HG03439 (cell line): Measurements from ENCODE around the gene SH3BP5.
A peak's percentile ranks its signal among the peaks of the same experiment; 100 is the strongest.

ENCODE experiments used
- ATAC-seq: cut with Tn5 transposase; IDR thresholded peaks from one replicate; pipeline ENCODE4 v1.9.1; 2021; ENCODE audit warnings: mild to moderate bottlenecking, moderate library complexity; ENCODE audit not compliant: unreplicated experiment

SH3BP5 gene

DNA sequence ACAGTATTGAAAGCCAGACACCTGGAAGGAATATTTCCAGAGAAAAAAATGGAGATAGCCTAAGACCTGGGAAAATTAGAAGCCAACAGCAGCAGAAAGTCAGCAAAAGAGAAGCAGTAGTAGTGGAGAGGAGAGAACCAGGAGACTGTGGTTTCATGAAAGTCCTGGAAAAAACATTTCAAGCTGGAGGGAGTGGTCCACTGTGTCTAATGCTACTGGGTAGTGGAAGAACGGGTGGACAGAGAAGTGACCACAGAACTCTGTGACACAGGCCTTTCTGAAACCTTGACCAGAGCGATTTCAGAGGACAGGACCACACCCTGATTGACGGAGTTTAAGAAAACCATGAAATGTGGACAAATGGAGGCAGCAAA lies 15.3 kb upstream of the SH3BP5 start:
- ATAC-seq, result no peak

DNA sequence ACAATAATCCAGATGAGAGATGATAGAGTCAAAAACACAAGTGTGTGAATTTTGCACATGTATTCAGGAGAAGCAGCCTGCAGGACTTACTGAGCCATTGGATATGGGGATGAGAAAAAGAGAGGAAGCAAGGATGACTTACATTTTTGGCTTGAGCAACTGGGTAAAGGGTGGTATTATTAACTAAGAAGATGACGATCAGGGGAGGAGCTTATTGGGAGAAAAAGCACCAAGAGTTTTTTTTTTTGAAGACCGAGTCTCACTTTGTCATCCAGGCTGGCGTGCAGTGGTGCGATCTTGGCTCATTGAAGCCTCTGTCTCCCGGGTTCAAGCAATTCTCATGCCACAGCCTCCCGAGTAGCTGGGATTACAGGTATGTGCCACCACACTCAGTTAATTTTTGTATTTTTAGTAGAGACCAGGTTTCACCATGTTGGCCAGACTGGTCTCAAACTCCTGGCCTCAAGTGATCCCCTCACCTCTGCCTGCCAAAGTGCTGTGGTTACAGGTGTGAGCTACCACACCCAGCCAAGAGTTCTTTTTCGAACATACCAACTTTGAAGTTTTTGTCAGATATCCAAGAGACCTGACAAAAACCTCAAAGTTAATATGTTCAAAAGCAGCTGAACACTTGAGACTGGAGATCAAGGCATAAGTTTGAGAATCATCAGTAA lies 14.8 kb upstream of the SH3BP5 start:
- no peak for ATAC-seq

DNA sequence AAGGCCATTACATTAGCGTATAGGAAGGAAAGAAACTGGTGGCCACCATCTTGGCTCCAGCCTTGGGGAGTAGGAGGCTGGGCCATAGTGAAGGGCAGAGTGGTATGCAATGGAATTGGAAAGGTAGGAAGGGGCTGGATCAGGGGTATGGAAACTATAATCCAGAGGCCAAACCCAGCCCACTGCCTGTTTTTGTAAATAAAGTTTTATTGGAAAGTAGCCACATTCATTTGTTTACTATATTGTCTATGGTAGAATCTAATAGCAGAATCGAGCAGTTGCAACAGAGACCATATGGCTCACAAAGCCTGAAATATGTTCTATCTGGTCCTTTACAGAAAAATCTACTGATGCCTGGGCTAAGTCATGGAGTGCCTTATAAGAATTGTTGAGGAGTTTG lies 14.1 kb upstream of the SH3BP5 start:
- ATAC-seq, result no peak

DNA sequence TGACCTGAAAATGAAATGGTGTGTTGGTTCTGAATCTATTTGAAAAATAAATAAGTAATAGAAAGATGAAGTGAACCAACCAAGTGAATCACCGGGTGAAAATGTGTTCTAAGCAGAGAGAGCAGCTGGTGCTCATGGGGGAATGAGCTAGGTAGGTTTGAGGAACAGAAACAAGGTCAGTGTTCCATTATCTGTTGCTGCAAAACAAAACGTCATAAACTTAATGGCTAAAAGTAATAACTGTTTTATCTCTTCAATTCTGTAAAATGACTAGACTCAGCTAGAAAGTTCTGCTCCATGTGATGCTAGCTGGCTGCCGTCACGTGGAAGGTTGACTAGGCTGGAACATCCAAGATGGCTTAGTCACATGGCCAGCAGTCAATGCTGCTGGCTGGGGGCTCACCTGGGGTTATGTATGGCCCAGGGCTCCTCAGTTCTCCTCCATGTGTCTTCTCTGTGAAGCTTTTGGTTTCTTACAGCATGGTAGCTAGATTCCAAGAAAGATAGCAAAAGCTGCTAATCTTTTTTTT lies 13.3 kb upstream of the SH3BP5 start:
- peak; percentile 85 for ATAC-seq

DNA sequence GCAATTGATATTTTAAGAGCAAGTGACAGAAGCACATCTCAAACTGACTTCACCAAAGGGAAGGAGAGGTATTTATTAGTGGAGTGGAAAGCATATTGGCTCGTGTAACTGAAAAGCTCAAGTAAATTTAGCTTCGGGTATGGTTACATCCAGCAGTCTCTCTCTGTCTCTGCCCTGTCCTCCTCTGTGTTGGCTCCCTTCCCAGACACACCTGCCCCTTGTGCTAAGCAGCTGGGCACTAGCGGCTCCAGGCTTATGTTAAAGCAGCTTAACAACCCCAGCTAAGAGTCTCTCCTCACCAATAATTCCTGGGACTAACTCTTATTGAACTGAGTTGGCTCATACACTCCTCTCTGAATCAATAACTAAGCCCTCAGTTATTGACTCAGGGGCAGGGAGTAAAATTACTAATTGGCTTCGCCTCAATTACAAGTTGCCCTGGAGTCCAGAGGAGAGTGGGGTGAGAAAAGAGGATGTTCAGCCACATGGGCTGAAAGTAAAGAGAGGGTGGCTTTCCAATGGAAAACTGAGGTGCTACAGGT lies 12.8 kb upstream of the SH3BP5 start:
- peak; percentile 36 for ATAC-seq

DNA sequence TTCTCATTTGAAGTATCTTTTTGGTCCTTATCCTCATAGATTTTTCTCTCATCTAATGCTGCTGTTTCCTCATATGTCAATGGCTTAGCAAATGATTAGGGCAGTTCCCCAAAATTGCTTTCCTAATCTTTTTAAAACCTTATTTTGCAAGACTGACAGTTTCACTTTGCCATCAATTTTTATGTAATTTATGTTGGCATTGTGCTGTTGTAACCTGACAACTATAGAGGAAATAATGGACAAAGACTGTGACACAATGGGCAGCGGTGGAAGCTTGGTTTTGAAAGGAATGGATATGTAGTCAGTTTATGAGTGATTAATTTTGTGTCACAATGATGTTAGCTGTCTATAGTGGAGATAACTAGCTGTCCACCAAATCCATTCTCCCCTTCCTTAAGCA lies 10.6 kb upstream of the SH3BP5 start:
- ATAC-seq, result no peak

DNA sequence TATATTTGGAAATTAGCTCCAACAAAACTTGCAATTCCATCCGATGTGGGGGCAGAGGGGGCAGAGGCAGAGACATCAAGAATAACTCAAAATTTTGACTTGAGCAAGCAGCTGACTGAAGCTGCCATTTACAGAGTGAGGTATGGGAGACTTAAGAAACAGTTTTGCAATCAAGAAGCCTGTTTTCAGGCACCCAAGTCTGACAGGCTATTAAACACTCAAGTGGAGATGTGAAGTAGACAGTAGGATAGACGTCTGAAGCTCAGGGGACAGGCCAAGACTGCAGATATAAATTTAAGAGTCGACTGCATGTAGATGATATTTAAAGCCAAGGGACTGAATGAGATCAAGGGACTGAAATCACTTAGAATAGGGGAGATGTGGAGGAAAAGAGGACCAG lies 9.9 kb upstream of the SH3BP5 start:
- no peak for ATAC-seq

DNA sequence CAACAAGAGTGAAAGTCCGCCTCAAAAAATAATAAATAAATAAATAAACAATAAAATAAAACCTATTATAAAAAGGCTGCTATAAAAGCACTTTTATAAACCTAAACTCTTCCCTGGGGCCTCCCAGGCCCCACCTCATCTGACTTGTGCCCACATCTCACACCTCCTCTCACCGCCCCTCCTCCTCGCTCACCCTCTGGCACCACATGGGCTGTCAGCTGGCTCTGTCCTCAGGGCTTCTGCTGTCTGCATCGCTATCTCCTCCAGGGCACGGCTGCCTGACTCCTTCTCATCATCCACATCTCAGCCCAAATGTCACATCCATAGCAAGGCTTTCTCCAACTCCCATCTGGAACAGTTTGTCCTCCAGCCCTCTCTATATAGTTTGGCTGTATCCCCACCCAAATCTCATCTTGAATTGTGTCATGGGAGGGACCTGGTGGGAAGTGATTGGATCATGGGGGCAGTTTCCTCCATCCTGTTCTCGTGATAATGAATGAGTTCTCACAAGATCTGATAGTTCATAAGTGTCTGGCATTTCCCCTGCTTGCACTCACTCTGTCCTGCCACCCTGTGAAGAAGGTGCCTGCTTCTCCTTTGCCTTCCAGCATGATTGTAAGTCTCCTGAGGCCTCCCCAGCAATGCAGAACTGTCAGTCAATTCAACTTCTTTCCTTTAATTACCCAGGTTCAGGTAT lies 8.8 kb upstream of the SH3BP5 start:
- ATAC-seq, result no peak

DNA sequence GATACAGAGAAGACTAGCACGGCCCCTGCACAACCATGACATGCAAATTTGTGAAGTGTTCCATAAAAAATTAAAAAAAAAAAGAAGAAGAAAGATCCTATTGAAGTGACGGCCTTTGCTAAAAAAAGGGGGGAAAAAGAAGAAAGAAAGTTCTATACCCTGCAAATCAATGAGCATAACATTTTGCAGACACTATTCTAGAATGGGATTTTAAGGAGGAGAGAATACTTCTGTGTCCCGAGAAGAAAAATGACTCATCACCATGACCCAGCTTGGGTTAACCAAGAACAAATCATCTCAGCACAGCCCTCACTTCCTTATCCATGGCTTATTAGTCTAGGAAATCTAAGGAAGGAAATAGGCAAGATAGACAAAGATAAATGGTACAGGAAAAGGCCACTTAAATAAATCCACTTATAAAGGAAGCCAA lies 7.4 kb upstream of the SH3BP5 start:
- ATAC-seq, result no peak

DNA sequence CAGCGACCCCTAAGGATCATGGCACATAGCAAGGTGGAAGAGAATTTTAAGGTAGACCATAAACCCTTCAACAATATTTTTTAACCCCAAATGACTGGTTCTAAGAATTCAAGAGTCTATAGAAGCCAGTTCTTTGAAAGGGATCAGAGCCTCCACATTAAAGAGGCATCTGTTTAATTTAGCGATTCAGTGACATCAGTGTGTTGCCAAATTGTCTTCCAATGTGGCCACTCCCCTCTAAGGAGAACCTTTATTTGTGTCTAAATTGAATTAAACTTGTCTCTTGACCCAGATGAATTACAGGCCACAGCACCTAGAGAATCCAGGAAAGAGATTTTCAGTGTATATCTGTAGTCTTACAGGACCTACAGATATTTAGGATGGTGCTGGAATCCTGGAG lies 6.6 kb upstream of the SH3BP5 start:
- no peak for ATAC-seq

DNA sequence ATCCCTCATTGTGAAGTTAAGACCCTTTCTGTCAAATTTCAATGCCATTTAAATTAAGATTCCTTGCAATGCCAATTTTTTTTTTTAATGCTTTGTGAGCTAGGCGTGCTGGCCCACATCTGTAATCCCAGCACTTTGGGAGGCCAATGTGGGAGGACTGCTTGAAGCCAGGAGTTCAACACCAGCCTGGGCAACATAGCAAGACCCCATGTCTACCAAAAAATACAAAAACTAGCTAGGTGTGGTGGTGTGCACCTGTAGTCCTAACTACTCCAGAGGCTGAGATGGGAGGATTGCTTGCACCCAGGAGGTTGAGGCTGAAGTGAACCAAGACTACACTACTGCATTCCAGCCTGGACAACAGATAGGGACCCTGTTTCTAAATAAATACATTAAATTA lies 5.6 kb upstream of the SH3BP5 start:
- no peak for ATAC-seq

DNA sequence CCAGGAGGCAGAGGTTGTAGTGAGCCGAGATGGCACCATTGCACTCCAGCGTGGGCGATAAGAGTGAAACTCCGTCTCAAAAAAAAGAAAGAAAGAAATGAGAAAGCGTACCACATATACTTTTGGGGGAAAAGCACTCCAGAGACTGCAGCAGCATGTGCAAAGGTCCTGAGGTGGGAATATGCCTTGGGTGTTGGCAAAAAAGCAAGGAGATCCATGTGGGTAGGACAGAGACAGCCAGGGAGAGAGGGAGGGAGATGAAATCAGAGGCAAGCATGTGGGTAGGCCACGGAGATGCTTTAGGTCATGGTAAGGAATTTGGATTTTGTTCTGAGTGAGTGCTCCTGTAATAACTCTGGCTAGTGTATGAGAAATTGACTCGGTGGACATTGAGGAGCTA lies 3.7 kb upstream of the SH3BP5 start:
- ATAC-seq, result no peak

DNA sequence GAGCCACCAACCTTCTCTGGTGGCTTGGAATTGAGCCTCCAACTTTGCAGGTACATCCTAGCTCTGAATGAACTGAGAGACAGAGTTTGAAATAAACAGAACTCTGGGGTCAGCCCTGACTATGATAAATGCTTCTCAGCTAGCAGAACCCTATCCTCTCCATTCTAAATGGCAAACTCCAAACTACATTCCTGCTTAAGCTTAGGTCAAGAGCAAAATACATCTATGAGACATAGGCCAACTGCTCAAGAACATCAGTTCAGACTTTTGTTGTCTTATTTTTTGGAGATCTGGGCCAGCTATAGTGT lies 1.5 kb upstream of the SH3BP5 start:
- ATAC-seq, result no peak

DNA sequence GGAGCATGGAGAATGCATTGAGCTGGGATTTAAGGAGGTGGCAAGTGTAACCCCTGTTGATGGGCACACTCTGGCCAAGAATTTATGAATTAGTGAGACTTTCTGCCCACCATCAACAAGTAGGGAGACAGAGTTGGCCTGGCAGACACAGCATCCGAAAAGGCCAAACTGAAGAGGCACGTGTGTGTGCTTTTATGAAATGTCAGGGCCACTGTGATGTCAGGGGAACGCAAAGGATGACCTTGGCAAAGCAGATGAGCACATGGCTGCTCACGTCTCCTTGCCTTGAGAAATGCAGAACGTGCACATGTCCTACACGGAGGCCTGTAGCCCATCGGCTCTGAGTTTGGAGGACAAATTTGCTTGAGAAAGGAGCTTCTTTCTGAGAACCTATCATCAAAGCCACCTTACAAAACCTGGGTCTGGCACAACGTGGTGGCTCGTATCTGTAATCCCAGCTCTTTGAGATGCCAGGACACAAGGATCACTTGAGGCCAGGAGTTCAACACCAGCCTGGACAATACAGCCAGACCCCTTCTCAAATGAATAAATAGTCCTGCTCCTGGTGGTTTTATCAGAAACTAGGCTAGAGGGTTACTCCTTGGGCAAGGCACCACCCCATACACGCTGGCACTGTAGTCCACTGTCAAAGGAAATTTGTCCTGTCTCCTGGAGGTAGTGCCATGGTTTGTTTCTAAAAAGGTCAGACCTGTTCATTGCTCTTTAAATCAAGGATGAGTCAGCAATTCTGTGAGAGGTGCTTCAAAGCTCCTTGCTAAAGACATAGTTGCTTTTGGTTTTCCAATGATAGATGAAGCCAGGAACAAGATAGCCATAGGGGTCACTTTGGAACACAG lies 941 bp upstream of the SH3BP5 start:
- no peak for ATAC-seq

DNA sequence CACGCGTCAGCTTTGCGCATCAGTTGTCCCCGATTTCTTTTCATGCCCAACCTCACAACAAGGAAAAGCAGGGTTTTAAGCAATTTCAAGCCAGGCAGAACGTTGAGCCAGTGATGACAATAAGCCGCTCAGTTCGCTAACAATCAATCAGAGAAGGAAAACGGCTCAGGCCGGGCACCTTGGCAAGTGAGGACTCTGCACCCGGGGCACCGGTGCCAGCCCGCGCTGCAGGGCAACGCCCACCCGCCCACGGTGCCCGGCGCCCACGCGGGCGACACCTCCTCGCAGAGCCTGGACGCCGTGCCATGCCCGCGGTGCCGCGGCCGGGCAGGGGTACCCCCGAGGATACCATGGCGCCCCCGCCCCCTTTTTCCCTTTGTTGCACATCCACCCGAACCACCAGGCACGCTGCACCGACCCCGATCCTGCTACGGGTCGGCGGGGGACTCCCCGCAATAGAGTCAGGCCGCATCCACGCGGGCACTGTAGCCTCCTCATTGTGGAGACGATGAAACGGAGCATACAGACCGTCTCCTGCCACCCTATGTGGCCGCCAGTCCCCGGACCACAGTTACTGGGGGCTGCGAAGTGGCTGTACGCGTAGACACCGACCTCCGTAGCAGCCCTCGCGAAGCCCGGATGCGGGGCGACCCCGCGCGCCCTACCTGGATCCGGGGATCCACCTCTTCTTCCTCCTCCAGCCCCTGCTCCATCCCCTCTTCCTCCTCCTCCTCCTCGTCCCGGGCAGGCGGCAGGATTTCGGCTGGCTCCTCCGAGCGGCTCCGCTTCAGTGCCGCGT lies 581 bp downstream of the SH3BP5 start:
- peak; percentile 24 for ATAC-seq

DNA sequence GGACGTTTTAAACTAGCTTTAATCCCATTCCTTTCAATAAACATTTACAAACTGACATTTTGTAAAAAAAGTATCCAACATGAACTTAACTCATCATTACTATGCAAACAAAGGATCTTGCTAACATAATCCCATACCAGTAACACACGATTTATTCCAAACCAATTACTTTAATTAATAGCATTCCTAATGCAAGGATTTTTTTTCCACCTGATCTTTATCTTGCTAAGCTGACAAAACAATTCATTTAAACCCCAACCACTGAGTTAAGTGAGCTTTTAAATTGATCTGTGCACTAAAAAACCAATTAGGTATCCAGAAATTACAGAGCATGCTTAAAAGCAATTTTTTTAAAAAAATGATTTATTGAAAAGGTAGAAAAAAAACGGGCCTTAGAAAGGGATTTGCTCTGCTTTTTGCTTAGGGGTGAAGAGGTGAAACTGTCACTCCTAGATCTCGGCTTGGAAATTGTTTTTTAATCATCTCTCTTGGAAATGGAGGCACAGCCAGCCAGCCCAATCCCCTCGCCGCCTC lies 1.2 kb downstream of the SH3BP5 start:
- ATAC-seq, result no peak

DNA sequence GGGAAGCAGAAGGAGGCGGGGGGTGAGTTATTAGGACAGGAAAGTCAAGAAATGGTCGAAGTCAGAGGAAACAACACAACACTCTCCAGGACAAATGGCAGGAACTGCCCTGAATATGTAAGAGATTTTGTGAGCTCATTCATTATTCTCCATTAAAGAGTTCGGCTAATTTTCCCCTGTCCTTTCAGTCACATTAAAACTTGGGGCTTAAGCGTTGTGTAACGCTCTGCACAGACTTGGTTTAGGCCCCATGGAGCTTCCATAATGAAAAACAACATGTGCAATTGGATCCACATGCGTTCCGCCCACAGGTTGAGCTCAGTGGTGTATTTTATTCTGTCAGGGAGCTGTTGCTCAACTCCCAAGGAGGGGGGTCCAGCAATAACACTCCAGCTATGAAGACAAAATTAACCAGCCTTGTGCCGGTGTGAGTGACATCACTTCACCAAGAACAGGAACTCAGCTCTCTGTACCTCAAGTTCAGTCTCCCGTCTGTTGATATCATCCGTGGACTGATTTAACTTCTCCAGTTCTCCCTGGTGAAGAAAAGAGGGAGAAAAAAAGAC lies 2.3 kb downstream of the SH3BP5 start:
- ATAC-seq, result no peak

DNA sequence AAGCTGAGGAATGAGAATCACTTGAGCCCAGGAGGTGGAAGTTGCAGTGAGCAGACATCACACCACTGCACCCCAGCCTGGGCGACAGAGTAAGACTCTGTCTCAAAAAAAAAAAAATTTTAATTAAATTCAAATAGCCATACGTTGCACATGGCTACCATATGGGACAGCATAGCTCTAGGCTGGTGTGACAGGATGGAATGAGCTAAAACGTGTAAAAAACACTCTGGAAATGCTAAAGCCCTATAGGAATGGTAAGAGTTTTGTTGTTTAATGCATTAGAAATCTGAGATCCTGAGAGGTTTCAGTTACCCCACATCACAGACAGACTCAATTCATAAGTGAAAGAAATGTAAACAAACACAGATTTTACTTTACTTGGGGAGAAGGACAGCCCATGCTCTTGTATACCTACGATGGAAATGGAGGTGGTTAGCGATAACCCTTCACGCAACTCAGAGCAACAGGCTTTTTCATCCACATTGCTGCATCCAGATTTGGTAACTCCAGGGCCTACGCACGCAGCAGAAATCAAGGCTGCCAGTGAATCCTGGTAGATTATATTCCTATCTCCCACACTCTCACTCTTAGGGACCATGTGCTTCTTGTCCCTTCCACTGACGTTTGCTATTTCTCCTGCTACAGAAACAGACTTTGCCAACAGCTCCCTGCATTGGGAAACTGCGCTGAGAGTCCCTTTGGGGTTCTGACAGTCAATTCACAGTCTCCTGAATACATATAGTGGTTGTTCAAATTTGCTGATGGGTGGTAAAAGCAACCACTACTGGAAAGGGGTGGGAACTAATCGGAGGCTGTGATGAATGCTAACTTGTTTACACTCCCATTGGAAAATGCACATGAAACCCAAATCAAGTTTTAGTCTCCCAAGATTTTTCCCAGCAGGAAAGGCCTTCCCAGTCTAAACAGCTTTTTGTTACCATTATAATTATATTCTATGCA lies 3.1 kb downstream of the SH3BP5 start:
- no peak for ATAC-seq

DNA sequence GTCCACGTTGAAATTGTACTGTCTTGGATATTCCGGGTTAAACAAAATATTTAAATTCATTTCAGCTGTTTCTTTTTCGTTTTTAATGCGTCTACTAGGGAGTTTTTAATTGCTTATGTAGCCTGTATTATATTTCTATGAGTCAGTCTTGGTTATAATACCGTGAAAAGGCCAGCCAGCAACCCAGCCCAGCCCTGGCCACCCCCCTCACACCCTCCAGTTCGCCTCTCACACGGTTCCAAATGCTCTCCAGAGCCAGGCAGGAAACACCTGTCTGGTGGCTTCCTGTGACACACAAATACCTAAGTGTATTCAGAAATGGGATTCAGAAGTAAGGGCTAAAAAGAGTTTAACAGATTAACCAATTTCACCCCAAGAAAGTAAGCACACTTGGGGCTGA lies 4.4 kb downstream of the SH3BP5 start:
- ATAC-seq, result no peak
